22Rv1 (cell line): ENCODE data around the gene SLC1A2.

Source experiments
- H3K27ac ChIP-seq: fragments of 450-650 bp; 2 replicates; pipeline ENCODE4 v1.5.1; 2017
- ZFX ChIP-seq: fragments of 450-650 bp; IDR thresholded peaks from 2 replicates; pipeline ENCODE4 v1.6.1; 2017; ENCODE audit warnings: antibody characterized with exemption, borderline replicate concordance
- TF ChIP-seq, protein P1 (sequence below): fragments of 450-650 bp; IDR thresholded peaks from 2 replicates; pipeline ENCODE4 v1.5.1; 2017; ENCODE audit warnings: mild to moderate bottlenecking

SLC1A2 gene

DNA sequence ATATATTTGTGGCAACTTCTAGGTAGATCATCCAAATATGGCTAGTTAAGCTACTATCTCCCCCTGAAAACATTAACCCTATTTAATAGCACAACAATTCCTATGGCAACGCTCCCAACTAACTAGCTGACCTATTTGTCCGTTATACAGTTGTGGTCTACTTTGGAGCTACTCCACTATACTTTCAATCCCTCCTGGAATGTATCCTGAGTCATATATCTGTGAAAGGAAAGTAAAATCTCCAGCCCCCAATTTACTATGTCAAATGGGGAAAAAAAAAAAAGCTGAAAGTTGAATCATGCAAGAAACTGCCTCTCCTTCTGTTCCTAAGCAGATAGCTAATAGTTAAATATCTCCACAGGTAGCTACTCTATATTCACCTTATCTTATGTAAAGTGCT, 151.9 kb downstream of the SLC1A2 start:
- H3K27ac ChIP-seq: no peak overlapping the region
- TF ChIP-seq ZFX: no peak
- TF ChIP-seq, protein P1, sequence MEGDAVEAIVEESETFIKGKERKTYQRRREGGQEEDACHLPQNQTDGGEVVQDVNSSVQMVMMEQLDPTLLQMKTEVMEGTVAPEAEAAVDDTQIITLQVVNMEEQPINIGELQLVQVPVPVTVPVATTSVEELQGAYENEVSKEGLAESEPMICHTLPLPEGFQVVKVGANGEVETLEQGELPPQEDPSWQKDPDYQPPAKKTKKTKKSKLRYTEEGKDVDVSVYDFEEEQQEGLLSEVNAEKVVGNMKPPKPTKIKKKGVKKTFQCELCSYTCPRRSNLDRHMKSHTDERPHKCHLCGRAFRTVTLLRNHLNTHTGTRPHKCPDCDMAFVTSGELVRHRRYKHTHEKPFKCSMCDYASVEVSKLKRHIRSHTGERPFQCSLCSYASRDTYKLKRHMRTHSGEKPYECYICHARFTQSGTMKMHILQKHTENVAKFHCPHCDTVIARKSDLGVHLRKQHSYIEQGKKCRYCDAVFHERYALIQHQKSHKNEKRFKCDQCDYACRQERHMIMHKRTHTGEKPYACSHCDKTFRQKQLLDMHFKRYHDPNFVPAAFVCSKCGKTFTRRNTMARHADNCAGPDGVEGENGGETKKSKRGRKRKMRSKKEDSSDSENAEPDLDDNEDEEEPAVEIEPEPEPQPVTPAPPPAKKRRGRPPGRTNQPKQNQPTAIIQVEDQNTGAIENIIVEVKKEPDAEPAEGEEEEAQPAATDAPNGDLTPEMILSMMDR: no peak

DNA sequence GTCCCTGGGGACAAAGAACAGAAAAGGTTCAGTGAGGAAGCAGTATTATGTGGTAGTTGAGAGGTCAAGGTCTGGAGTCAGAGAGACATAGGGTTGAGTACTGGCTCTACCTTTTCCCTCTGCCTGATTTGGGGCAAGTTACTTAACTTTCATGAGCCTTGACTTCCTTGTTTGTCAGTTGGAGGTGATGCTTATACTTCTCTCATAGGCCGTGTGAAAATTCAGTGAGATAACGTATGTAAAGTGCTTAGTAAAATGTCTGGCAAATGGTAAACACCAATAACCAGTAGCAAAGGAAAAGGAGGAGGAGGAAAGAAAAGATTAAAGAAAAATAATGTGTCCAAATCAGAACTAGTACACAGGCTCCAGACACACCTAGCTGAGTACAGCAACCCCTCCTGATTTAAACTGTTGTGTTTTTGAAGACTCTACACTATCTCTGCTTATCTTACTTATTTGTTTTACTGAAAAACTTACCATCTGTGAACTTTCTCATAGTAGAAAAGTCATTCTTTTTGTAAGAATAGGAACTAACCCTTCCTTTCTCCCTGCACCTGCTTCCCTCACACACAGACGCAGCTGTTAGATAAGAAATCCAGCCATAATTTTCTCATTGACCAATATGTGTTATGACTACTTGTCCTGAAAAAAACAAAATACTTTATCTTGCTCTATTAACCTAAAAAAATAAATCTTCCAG, 153.5 kb downstream of the SLC1A2 start:
- H3K27ac ChIP-seq: no peak overlapping the region
- TF ChIP-seq, protein P1: no peak
- no peak for TF ChIP-seq ZFX

DNA sequence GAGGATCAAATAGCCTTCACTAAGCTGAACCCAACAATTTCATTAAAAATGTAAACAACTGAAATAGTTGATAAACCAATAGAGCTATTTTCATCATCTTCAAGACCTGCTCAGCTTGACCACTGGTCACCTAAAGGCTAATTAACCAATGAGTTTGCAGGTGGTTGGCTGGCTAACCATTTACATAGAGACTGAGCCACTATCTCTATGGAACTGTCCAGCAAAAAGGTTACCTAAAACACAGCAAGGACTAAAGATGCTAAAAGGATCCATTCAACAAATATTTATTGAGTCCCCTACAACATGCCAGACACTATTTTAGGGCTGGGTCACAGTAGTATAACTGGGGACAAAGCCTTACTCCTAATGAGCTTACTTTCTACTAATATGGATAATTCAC, 156.6 kb downstream of the SLC1A2 start:
- TF ChIP-seq ZFX: no peak
- TF ChIP-seq, protein P1: no peak

DNA sequence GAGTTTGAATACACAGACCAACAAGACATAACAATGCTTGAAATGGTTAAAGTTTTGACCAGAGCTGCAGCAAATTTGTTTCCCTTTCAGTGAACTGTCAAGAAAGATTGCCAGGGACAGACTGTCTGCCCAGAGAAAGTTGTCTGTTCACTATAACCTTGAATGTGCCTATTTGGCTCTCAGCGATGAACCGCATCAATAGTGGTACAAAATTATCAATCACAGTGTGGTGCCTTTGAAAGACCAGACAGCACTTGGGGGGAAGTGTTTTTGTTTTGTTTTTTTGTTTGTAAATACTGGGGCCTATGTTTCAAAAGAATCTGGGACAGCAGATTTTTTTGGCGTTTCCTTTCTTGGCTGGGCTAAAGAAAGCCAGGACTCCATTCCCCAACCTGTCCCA, 157.3 kb downstream of the SLC1A2 start:
- no peak for TF ChIP-seq ZFX
- TF ChIP-seq, protein P1: no peak
- H3K27ac ChIP-seq: no peak overlapping the region

More for the DNA sequence above, 156.6 kb downstream of the SLC1A2 start:
- no peak overlapping the region for H3K27ac ChIP-seq

DNA sequence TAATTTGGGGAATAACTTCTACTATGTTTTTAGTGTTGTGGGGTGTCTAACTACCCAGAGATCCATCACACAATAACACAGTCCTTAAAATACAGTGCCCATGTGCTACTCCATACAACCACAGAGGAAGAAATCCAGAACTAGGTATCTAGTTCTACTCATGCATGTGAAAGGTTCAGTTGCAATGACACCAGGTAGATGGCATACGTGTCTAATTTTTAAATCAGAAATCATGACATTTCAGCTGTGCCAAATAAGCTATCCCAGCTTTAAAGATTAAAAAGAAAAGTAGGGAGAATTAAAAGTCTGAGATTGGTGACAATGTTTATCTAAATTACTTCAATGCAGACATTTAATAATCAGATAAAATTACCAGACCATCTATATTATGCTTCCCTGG, 158.2 kb downstream of the SLC1A2 start:
- H3K27ac ChIP-seq: no peak overlapping the region

DNA sequence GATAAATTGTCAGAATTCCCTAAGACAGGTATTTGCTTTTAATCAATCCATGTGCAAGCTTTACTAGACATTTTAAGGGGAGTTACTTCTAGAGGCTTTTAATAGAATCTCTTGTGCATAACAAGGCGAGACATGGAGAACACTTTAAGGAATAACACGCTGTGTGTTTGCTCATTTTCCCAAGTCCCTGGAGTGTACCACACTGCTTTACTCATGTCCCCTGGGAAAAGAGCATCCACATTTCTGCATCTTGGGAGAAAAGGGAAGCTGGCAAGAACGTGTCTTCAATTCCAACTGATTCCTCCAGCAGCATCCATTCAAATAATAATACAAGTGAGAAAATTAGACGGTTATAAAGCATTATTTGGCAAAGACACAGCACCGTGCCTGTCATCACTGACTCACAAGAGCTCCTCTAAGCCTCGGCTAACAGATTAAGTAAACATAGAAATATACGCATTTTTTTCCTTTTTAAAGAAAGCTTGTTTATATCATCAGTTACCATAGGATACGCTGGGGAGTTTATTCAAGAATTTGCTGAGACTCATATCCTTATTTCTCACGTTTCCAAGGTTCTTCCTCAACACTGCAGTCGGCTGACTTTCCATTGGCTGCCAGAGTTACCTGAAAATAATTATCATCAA, 158.9 kb downstream of the SLC1A2 start:
- no peak for TF ChIP-seq ZFX
- TF ChIP-seq, protein P1: no peak
- no peak overlapping the region for H3K27ac ChIP-seq

More for the DNA sequence above, 158.2 kb downstream of the SLC1A2 start:
- TF ChIP-seq ZFX: no peak
- TF ChIP-seq, protein P1: no peak

DNA sequence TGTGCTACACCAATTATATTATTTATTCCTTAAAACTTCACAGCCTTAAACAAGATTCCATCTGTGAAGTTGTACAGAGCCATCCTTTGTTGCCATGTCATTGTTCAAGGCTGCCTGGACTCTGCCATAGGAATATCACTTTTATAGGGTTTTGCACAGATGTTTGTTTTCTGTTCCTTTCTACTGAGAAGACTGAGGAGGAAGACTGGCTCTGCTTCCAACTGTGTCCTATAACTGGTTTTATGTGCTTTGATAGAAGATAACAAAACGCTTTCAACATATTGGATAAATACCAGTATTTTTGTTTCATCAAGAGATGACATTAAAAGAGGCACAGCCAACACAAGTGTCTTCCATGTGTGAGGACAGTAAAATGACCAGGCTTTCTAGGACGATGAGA, 159.8 kb downstream of the SLC1A2 start:
- H3K27ac ChIP-seq: no peak overlapping the region
- TF ChIP-seq, protein P1: no peak
- TF ChIP-seq ZFX: no peak
